ENCODE results near the gene FZD10. TPM values are rescaled to one million over a fixed set of nuclear protein-coding genes. Genes with fewer than 3 reads are reported as not detected.

Gene FZD10
- total RNA-seq, 4 donors from 2014 or later: 1.2 to 4.7 (median 2.5) TPM

- no peak overlapping the region for H3K4me3 ChIP-seq (replicated peaks in 1 of 3)
- DNase-seq: no peak
- no peaks in the 10 kb centered on the region for H3K36me3 ChIP-seq
- TF ChIP-seq POLR2A (IDR thresholded peaks at IDR 0.05): no peak
- intact Hi-C loops (cut with DNase I): no loop called here
- no peaks in the 10 kb centered on the region for H3K4me1 ChIP-seq
- WGBS, 2 donors: 51 to 66% methylated on average over 4 of the region's 4 CpGs
- no peak overlapping the region for H3K27ac ChIP-seq
- H3K9me3 ChIP-seq: no peaks in the 10 kb centered on the region
- no peaks in the 10 kb centered on the region for H3K27me3 ChIP-seq
These were observed 39.9 kb upstream of the FZD10 start for GRCh38 chr12:130122356-130122755.

DNA sequence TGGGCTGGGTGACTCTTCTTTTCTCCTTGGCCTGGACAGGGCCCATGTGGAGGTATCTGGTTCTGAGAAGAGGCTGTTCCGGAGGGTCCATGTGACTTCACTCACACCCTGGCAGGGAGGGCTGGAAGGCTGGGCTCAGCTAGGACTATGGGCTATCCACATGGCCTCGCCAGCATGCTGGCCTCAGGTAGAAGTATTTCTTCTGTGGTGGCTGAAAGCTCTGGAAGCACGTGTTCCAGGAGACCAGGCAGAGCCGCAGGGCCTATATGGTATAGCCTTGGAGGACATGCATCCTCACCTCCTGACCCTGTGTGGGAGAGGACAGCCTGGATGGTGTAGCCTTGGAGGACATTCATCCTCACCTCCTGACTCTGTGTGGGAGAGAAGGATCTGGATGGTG, 38.2 kb upstream of the FZD10 start:
- TF ChIP-seq POLR2A (IDR thresholded peaks at IDR 0.05): no peak
- no peak for TF ChIP-seq CTCF (IDR thresholded peaks at IDR 0.05)
- intact Hi-C loops (cut with DNase I): no loop called here
- 92 to 96% methylated on average over 3 to 4 of the region's 4 CpGs for WGBS, 2 donors
- Histone ChIP-seq H3K27me3 (no peaks in the 10 kb centered on the region), H3K9me3 (no peaks in the 10 kb centered on the region), H3K27ac (no peak overlapping the region), H3K4me1 (no peaks in the 10 kb centered on the region), H3K36me3 (no peaks in the 10 kb centered on the region), H3K4me3 (replicated peaks in 1 of 3) (no peak overlapping the region)
- DNase-seq: no peak

DNA sequence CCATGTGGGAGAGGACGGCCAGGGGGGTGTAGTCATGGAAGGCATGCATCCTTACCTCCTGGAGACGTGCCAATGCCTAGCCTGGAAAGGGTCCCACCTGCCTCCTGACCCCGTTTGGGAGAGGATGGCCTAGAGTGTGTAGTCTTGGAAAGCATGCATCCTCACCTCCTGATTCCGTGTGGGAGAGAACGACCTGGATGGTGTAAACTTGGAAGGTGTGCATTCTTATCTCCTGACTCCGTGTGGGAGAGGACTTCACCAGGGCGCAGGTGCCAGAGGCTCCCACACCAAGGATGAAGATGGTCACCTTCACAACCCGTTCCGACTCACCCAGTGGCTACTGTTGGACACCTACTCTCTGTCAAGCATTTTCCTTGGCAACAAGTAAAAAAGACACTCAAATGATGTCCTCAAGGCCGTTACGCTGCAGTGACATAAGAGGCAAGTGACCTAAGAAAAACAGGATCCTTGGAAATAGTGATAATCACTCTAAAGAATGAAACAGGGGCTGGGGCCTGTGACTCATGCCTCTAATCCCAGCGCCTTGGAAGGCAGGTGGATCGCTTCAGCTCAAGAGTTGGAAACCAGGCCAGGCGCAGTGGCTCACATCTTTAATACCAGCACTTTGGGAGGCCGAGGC, 37.5 kb upstream of the FZD10 start:
- no peak for DNase-seq
- no peak for TF ChIP-seq CTCF (IDR thresholded peaks at IDR 0.05)
- no peak for TF ChIP-seq POLR2A (IDR thresholded peaks at IDR 0.05)
- 73 to 75% methylated on average over 15 of the region's 15 CpGs for WGBS, 2 donors
- H3K4me1 ChIP-seq: no peaks in the 10 kb centered on the region
- H3K4me3 ChIP-seq (replicated peaks in 1 of 3): no peak overlapping the region
- H3K27ac ChIP-seq: no peak overlapping the region
- H3K36me3 ChIP-seq: no peaks in the 10 kb centered on the region
- no peaks in the 10 kb centered on the region for H3K27me3 ChIP-seq
- intact Hi-C loops (cut with DNase I): no loop called here
- no peaks in the 10 kb centered on the region for H3K9me3 ChIP-seq

- DNase-seq: peak; percentile 21 to 25
- Histone ChIP-seq H3K9me3 (no peaks in the 10 kb centered on the region), H3K36me3 (no peaks in the 10 kb centered on the region), H3K27me3 (no peaks in the 10 kb centered on the region), H3K4me3 (replicated peaks in 1 of 3) (no peak overlapping the region), H3K4me1 (no peaks in the 10 kb centered on the region), H3K27ac (no peak overlapping the region)
- intact Hi-C loops (cut with DNase I): no loop called here
- TF ChIP-seq POLR2A (IDR thresholded peaks at IDR 0.05) (no peak), CTCF (IDR thresholded peaks at IDR 0.05) (no peak)
- WGBS, 2 donors: 41 to 54% methylated on average over 3 to 4 of the region's 13 CpGs
These were observed 36.2 kb upstream of the FZD10 start for GRCh38 chr12:130126023-130126432.

- WGBS, 2 donors: 53 to 79% methylated on average over 3 of the region's 3 CpGs
- TF ChIP-seq CTCF (IDR thresholded peaks at IDR 0.05) (no peak), POLR2A (IDR thresholded peaks at IDR 0.05) (no peak)
- Histone ChIP-seq H3K27me3 (no peaks in the 10 kb centered on the region), H3K9me3 (no peaks in the 10 kb centered on the region), H3K36me3 (no peaks in the 10 kb centered on the region), H3K4me3 (replicated peaks in 1 of 3) (no peak overlapping the region), H3K27ac (peak overlapping the region in 1 of 3 donors; percentile 50), H3K4me1 (no peaks in the 10 kb centered on the region)
- intact Hi-C loops (cut with DNase I): no loop called here
- peak; percentile 21 to 26 for DNase-seq
These were observed 34.7 kb upstream of the FZD10 start for GRCh38 chr12:130127532-130127911.

All from thyroid gland (tissue), 4 donors.